ENCODE data around the gene INHA.

The INHA gene

GRCh38 chr2:219554350-219554749 is 17.8 kb upstream of the INHA start:
- H3K4me1 ChIP-seq (ENCODE audit: insufficient read depth, low read length): no peaks in the 10 kb centered on the region
- no peaks in the 10 kb centered on the region for H3K36me3 ChIP-seq (ENCODE audit: insufficient read depth, low read length)
- no peak overlapping the region for H3K9ac ChIP-seq (ENCODE audit: low read depth, low read length)
- no peaks in the 10 kb centered on the region for H3K27me3 ChIP-seq (ENCODE audit: insufficient read depth, low read length, poor library complexity)
- ATAC-seq (ENCODE audit: insufficient read depth, low read depth): no peak
- no peak overlapping the region for H3K4me3 ChIP-seq (ENCODE audit: low read depth in 1 of 2, low read length in 2 of 2)
- TF ChIP-seq CTCF (IDR thresholded peaks at IDR 0.05; ENCODE audit: borderline replicate concordance, extremely low read depth, low read length, poor library complexity, severe bottlenecking): no peak
- TF ChIP-seq EZH2 (IDR thresholded peaks at IDR 0.05; ENCODE audit: borderline replicate concordance, low read depth, low read length, severe bottlenecking): no peak
- H3K79me2 ChIP-seq (ENCODE audit: insufficient read depth, low read length): no peaks in the 10 kb centered on the region
- no peaks in the 10 kb centered on the region for H4K20me1 ChIP-seq (ENCODE audit: insufficient read depth, low read length)
- H2AFZ ChIP-seq (ENCODE audit: low read depth, low read length): no peak overlapping the region
- no peak for DNase-seq
- H3K4me2 ChIP-seq (ENCODE audit: insufficient read depth, low read length): no peak overlapping the region
- H3K27ac ChIP-seq (ENCODE audit: low read length): no peak overlapping the region
- H3K9me3 ChIP-seq (ENCODE audit: insufficient read depth, low read length, severe bottlenecking): no peaks in the 10 kb centered on the region

- TF ChIP-seq CTCF (IDR thresholded peaks at IDR 0.05; ENCODE audit: borderline replicate concordance, extremely low read depth, low read length, poor library complexity, severe bottlenecking): no peak
- TF ChIP-seq EZH2 (IDR thresholded peaks at IDR 0.05; ENCODE audit: borderline replicate concordance, low read depth, low read length, severe bottlenecking): no peak
- Histone ChIP-seq H3K4me1 (ENCODE audit: insufficient read depth, low read length) (no peaks in the 10 kb centered on the region), H3K27ac (ENCODE audit: low read length) (no peak overlapping the region), H3K36me3 (ENCODE audit: insufficient read depth, low read length) (no peaks in the 10 kb centered on the region), H3K4me2 (ENCODE audit: insufficient read depth, low read length) (no peak overlapping the region), H2AFZ (ENCODE audit: low read depth, low read length) (no peak overlapping the region), H3K9me3 (ENCODE audit: insufficient read depth, low read length, severe bottlenecking) (no peaks in the 10 kb centered on the region), H3K4me3 (ENCODE audit: low read depth in 1 of 2, low read length in 2 of 2) (no peak overlapping the region), H3K27me3 (ENCODE audit: insufficient read depth, low read length, poor library complexity) (no peaks in the 10 kb centered on the region), H4K20me1 (ENCODE audit: insufficient read depth, low read length) (no peaks in the 10 kb centered on the region; the same call in 1 of the 2 replicates), H3K9ac (ENCODE audit: low read depth, low read length) (no peak overlapping the region), H3K79me2 (ENCODE audit: insufficient read depth, low read length) (no peaks in the 10 kb centered on the region)
- DNase-seq (no peak), ATAC-seq (ENCODE audit: insufficient read depth, low read depth) (no peak)
These were observed 16.2 kb upstream of the INHA start for GRCh38 chr2:219555956-219556355.

GRCh38 chr2:219556413-219556812 is 15.7 kb upstream of the INHA start:
- Histone ChIP-seq H3K4me2 (ENCODE audit: insufficient read depth, low read length) (no peak overlapping the region), H3K9ac (ENCODE audit: low read depth, low read length) (no peak overlapping the region), H3K79me2 (ENCODE audit: insufficient read depth, low read length) (no peaks in the 10 kb centered on the region), H3K4me1 (ENCODE audit: insufficient read depth, low read length) (no peaks in the 10 kb centered on the region), H3K27ac (ENCODE audit: low read length) (no peak overlapping the region), H3K27me3 (ENCODE audit: insufficient read depth, low read length, poor library complexity) (no peaks in the 10 kb centered on the region), H2AFZ (ENCODE audit: low read depth, low read length) (no peak overlapping the region), H4K20me1 (ENCODE audit: insufficient read depth, low read length) (no peaks in the 10 kb centered on the region; the same call in 1 of the 2 replicates), H3K4me3 (ENCODE audit: low read depth in 1 of 2, low read length in 2 of 2) (no peak overlapping the region), H3K9me3 (ENCODE audit: insufficient read depth, low read length, severe bottlenecking) (no peaks in the 10 kb centered on the region), H3K36me3 (ENCODE audit: insufficient read depth, low read length) (no peaks in the 10 kb centered on the region)
- TF ChIP-seq EZH2 (IDR thresholded peaks at IDR 0.05; ENCODE audit: borderline replicate concordance, low read depth, low read length, severe bottlenecking): no peak
- no peak for TF ChIP-seq CTCF (IDR thresholded peaks at IDR 0.05; ENCODE audit: borderline replicate concordance, extremely low read depth, low read length, poor library complexity, severe bottlenecking)
- DNase-seq: no peak
- ATAC-seq (ENCODE audit: insufficient read depth, low read depth): no peak

GRCh38 chr2:219557320-219557719 is 14.8 kb upstream of the INHA start:
- H3K4me2 ChIP-seq (ENCODE audit: insufficient read depth, low read length): no peak overlapping the region
- no peak overlapping the region for H3K27ac ChIP-seq (ENCODE audit: low read length)
- DNase-seq: no peak
- no peaks in the 10 kb centered on the region for H3K36me3 ChIP-seq (ENCODE audit: insufficient read depth, low read length)
- no peaks in the 10 kb centered on the region for H3K79me2 ChIP-seq (ENCODE audit: insufficient read depth, low read length)
- H3K4me3 ChIP-seq (ENCODE audit: low read depth in 1 of 2, low read length in 2 of 2): no peak overlapping the region
- H3K27me3 ChIP-seq (ENCODE audit: insufficient read depth, low read length, poor library complexity): no peaks in the 10 kb centered on the region
- no peaks in the 10 kb centered on the region for H3K4me1 ChIP-seq (ENCODE audit: insufficient read depth, low read length)
- no peak overlapping the region for H2AFZ ChIP-seq (ENCODE audit: low read depth, low read length)
- H3K9ac ChIP-seq (ENCODE audit: low read depth, low read length): no peak overlapping the region
- ATAC-seq (ENCODE audit: insufficient read depth, low read depth): no peak
- no peaks in the 10 kb centered on the region for H3K9me3 ChIP-seq (ENCODE audit: insufficient read depth, low read length, severe bottlenecking)
- H4K20me1 ChIP-seq (ENCODE audit: insufficient read depth, low read length): no peaks in the 10 kb centered on the region; the same call in 1 of the 2 replicates
- TF ChIP-seq EZH2 (IDR thresholded peaks at IDR 0.05; ENCODE audit: borderline replicate concordance, low read depth, low read length, severe bottlenecking): no peak
- TF ChIP-seq CTCF (IDR thresholded peaks at IDR 0.05; ENCODE audit: borderline replicate concordance, extremely low read depth, low read length, poor library complexity, severe bottlenecking): no peak

Measured in DND-41 (cell line).